Coronary artery (tissue), 2 donors: Measurements from ENCODE around the gene CACNA2D3.

ENCODE experiments used
- DNase-seq: peaks from one replicate; pipeline ENCODE4 v3.0.0-alpha.2; 2017; ENCODE audit warnings: low spot score
- H3K27ac ChIP-seq, 2 donors: fragments of 200-600 bp; sonication (generic); one replicate each; pipeline ENCODE4 v1.5.1; 2016 to 2019
- H3K4me3 ChIP-seq: fragments of 200-600 bp; sonication (generic); 2 replicates; pipeline ENCODE4 v1.5.1; 2016; ENCODE audit warnings: mild to moderate bottlenecking, moderate library complexity
- TF ChIP-seq, protein P1 (sequence below): fragments of 200-600 bp; sonication (generic); IDR thresholded peaks from one replicate; pipeline ENCODE4 v1.5.1; 2019; ENCODE audit warnings: antibody characterized with exemption

Gene CACNA2D3

DNA sequence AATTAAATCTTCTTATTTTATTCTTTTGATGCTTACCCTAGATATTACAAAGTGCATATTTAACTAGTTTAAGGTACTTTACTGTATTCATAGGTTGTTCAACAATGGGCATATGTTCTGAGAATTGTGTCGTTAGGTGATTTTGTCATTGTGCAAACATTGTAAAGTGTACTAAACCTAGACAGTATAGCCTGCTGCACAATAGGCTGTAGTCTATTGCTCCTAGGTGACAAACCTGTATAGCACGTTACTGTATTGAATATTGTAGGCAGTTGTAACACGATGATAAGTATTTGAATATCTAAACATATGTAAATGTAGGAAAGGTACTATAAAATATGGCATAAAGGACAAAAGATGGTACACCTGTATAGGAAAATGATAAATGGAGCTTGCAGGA, 100.7 kb downstream of the CACNA2D3 start:
- TF ChIP-seq, protein P1, sequence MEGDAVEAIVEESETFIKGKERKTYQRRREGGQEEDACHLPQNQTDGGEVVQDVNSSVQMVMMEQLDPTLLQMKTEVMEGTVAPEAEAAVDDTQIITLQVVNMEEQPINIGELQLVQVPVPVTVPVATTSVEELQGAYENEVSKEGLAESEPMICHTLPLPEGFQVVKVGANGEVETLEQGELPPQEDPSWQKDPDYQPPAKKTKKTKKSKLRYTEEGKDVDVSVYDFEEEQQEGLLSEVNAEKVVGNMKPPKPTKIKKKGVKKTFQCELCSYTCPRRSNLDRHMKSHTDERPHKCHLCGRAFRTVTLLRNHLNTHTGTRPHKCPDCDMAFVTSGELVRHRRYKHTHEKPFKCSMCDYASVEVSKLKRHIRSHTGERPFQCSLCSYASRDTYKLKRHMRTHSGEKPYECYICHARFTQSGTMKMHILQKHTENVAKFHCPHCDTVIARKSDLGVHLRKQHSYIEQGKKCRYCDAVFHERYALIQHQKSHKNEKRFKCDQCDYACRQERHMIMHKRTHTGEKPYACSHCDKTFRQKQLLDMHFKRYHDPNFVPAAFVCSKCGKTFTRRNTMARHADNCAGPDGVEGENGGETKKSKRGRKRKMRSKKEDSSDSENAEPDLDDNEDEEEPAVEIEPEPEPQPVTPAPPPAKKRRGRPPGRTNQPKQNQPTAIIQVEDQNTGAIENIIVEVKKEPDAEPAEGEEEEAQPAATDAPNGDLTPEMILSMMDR: no peak
- Histone ChIP-seq H3K27ac (no peak overlapping the region), H3K4me3 (no peak overlapping the region)
- DNase-seq: no peak

DNA sequence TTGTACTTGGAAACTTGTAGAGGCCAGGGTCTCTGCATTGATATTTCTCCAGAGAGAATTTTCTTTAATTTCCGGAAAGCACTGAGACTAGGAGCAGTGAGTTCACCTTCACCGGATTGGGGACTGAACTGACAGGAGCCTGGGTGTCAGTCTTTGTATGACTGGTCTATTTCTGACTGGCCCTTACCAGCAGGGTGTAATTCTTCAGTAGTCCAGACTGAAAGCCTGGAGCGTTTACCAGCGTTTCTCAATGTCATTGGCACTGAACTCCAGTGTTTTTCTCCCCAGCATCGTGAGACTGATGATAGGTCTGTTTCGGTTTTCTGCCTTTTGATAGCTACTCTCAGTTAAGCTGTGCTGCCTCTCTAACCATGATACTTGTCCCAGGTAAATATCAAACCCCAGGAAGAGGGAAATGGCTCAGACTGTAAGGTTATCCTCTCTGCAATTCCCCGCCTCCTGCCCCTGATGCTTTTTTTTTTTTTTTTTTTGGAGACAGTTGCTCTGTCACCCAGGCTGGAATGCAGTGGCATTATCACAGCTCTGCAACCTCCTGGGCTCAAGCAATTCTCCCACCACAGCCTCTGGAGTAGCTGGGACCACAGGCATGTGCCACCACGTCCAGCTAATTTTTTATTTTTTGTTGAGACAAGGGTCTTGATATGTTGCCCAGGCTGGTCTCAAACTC, 103.6 kb downstream of the CACNA2D3 start:
- TF ChIP-seq, protein P1: no peak
- DNase-seq: no peak
- Histone ChIP-seq H3K4me3 (no peak overlapping the region), H3K27ac (no peak overlapping the region)

DNA sequence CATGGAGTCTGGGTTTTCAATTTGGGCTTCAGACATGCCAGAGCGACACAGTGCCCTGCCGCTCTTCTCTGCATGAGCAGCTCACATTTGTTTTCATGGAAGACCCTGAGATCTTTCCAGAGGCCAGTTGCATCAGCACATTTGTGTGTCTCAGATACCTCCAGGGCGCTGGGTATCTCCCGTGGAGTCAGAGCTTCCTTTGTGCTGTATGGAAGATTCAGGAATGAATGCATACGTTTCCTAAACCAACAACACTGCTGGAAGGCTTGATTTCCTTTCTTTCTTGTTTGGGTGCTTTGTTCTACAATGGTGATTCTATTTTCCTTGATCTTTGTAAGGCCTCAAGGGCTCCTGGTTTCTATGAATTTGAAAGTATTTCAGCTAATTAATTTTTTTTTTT, 106.5 kb downstream of the CACNA2D3 start:
- no peak for DNase-seq
- Histone ChIP-seq H3K4me3 (no peak overlapping the region), H3K27ac (no peak overlapping the region)
- TF ChIP-seq, protein P1: no peak

DNA sequence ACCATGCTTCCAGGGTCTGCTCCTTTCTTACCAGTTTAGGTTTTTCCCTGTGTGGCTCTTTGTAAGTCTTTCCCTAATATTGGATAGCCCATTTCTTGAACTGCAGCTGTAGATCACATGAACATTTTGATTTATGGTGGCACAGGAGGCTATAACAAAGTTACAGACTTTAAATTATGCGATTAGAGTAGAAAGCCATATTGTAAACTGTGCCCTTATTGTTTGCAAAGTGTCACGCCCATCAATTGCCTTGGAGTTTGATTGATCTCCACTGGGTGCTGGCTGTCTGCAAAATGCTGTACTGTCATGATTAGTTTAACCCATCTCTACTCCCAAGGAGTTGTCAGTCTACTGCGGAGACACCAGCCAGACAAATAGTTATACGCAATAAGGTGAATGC, 110.3 kb downstream of the CACNA2D3 start:
- TF ChIP-seq, protein P1: no peak
- no peak for DNase-seq

DNA sequence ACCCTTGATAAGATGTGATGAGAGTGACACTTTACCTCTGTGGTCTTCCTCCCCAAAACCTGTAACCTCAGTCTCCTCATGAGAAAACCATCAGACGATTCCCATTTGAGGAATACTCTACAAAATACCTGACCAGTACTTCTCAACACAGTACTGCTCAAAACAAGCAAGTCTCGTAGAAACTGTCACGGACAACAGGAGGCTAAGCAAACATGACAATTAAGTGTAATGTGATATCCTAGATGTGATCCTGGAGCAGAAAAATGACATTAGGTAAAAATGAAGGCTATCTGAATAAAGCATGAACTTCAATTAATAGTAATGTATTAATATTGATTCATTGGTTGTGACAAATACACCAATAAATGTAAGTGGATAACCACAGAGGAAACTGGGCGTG, 113.6 kb downstream of the CACNA2D3 start:
- H3K4me3 ChIP-seq: no peak overlapping the region
- H3K27ac ChIP-seq: no peak overlapping the region
- TF ChIP-seq, protein P1: no peak
- no peak for DNase-seq

More for the DNA sequence above, 110.3 kb downstream of the CACNA2D3 start:
- Histone ChIP-seq H3K4me3 (no peak overlapping the region), H3K27ac (no peak overlapping the region)

DNA sequence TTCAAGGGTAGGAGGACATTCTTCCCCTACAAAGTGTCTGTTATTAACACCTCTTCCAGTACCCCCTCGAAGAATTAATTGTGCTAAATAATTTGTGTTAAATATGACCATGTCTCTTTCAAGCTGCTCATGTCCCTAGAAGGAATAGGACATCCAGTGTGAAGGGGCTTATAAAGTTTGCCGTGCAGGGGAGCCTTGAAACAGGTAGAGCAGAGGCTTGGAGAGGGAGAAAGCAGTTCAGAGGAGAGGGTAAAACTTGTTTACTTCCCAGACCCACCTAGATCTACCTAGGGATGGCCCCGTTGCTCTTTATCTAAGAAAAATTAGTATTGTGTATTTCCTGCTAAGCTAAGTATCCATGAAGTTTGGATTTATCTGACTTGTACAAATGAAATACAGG, 114.8 kb downstream of the CACNA2D3 start:
- Histone ChIP-seq H3K27ac (no peak overlapping the region), H3K4me3 (no peak overlapping the region)
- TF ChIP-seq, protein P1: no peak
- DNase-seq: no peak

DNA sequence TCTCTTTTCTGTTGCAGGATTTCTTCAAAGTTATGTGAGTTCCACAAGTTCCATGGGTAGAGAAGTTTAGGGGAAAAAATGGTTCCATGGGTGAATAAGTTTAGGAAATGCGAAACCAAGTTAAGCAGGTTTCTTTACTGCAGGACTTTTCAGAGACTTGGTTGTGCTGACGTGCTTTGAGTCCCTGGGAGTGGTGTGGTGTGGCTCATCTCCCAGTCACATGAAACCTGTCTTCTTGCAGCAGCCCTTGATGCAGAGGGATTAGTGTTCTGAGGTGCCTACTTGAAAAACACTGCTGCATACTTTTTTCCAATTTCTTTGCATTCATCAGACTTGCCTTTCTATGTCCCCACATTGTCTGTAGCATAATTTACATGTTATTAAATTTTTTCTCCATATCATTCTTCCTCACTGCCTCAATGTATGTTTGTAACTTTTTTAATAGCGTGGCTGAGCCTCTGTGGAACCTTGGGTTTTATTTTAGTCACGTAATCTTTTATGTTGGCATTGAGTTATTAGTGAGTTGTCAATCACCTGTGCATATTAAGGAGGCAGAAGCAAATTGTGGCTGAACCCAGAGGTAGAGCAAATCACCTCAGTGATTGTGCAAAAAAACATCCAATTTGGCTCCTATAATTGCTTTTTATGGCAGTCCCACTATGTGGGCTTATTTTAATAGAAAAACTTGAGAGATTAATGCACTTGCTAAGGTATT, 115.6 kb downstream of the CACNA2D3 start:
- TF ChIP-seq, protein P1: no peak
- no peak overlapping the region for H3K27ac ChIP-seq
- no peak for DNase-seq
- H3K4me3 ChIP-seq: no peak overlapping the region
